ENCODE measurements around the gene FOXF1. TPM values are rescaled to one million over a fixed set of nuclear protein-coding genes. Genes with fewer than 3 reads are reported as not detected.

Gene FOXF1
- total RNA-seq, 3 donors from 2014 or later = 6.9 to 85.8 (median 9.9) TPM

GRCh38 chr16:86492961-86493629, 17.2 kb upstream of the FOXF1 start:
- Histone ChIP-seq H3K36me3 (ENCODE audit: low read depth) (no peaks in the 10 kb centered on the region), H3K9me3 (no peaks in the 10 kb centered on the region), H3K4me3 (no peak overlapping the region), H3K4me1 (ENCODE audit: low read depth) (no peaks in the 10 kb centered on the region)
- ATAC-seq (peak; percentile 21), DNase-seq (no peak)
- intact Hi-C loops (cut with DNase I, micrococcal nuclease) = no loop called here
- no peak for TF ChIP-seq CTCF (IDR thresholded peaks at IDR 0.05)

- no peak for DNase-seq
- no peak for TF ChIP-seq CTCF (IDR thresholded peaks at IDR 0.05)
- Histone ChIP-seq H3K36me3 (ENCODE audit: low read depth) (no peaks in the 10 kb centered on the region), H3K4me3 (no peak overlapping the region), H3K9me3 (no peaks in the 10 kb centered on the region), H3K4me1 (ENCODE audit: low read depth) (no peaks in the 10 kb centered on the region)
- ATAC-seq = no peak
- intact Hi-C loops (cut with DNase I, micrococcal nuclease) = no loop called here
Observed at GRCh38 chr16:86494039-86494564, 16.2 kb upstream of the FOXF1 start.

- no peak for DNase-seq
- Histone ChIP-seq H3K4me1 (ENCODE audit: low read depth) (no peaks in the 10 kb centered on the region), H3K4me3 (no peak overlapping the region), H3K36me3 (ENCODE audit: low read depth) (no peaks in the 10 kb centered on the region), H3K9me3 (no peaks in the 10 kb centered on the region)
- no peak for ATAC-seq
- intact Hi-C loops (cut with DNase I, micrococcal nuclease) = no loop called here
- no peak for TF ChIP-seq CTCF (IDR thresholded peaks at IDR 0.05)
Observed at GRCh38 chr16:86494565-86495356, 15.6 kb upstream of the FOXF1 start.

- no peaks in the 10 kb centered on the region for H3K4me1 ChIP-seq (ENCODE audit: low read depth)
- TF ChIP-seq CTCF (IDR thresholded peaks at IDR 0.05) = no peak
- H3K9me3 ChIP-seq = no peaks in the 10 kb centered on the region
- no peak overlapping the region for H3K4me3 ChIP-seq
- no peak for ATAC-seq
- DNase-seq = no peak
- intact Hi-C loops (cut with DNase I, micrococcal nuclease) = no loop called here
- H3K36me3 ChIP-seq (ENCODE audit: low read depth) = no peaks in the 10 kb centered on the region
Observed at GRCh38 chr16:86495357-86495701, 15.0 kb upstream of the FOXF1 start.

GRCh38 chr16:86495756-86496261, 14.5 kb upstream of the FOXF1 start:
- intact Hi-C loops (cut with DNase I, micrococcal nuclease) = no loop called here
- Histone ChIP-seq H3K9me3 (no peaks in the 10 kb centered on the region), H3K4me3 (no peak overlapping the region), H3K4me1 (ENCODE audit: low read depth) (no peaks in the 10 kb centered on the region), H3K36me3 (ENCODE audit: low read depth) (no peaks in the 10 kb centered on the region)
- no peak for TF ChIP-seq CTCF (IDR thresholded peaks at IDR 0.05)
- ATAC-seq (no peak), DNase-seq (no peak)
